Hippocampal formation (tissue), 2 donors: ENCODE measurements around the gene FGG.
"Not testable (repeated sequence)": the region's sequence is repeated elsewhere in the genome, so short reads cannot be mapped to it uniquely, and the experiment has no call there.

Experiments
- DNase-seq, 2 donors: peaks; one replicate each; lab custom pipeline; 2025; lab: John Stamatoyannopoulos, UW

Gene FGG

GRCh38 chr4:154611833-154612232 lies 623 bp downstream of the FGG start:
- DNase-seq: no peak

- no peak for DNase-seq
These were observed 1.9 kb downstream of the FGG start for GRCh38 chr4:154610582-154610981.

GRCh38 chr4:154609532-154609931 lies 2.9 kb downstream of the FGG start:
- DNase-seq: no peak

GRCh38 chr4:154608361-154609252 lies 3.8 kb downstream of the FGG start:
- no peak for DNase-seq

- DNase-seq: no peak
These were observed 5.4 kb downstream of the FGG start for GRCh38 chr4:154606728-154607723.

GRCh38 chr4:154604696-154605200 lies 7.7 kb downstream of the FGG start:
- no peak for DNase-seq

GRCh38 chr4:154603033-154603943 lies 9.2 kb downstream of the FGG start:
- DNase-seq: no peak

GRCh38 chr4:154602404-154603020 lies 9.9 kb downstream of the FGG start:
- DNase-seq: no peak

GRCh38 chr4:154597798-154598774 lies 14.4 kb downstream of the FGG start:
- DNase-seq: no peak

GRCh38 chr4:154597281-154597680 lies 15.2 kb downstream of the FGG start:
- not testable (repeated sequence) for DNase-seq

- no peak for DNase-seq
These were observed 16.6 kb downstream of the FGG start for GRCh38 chr4:154595807-154596206.

GRCh38 chr4:154594343-154594742 lies 18.1 kb downstream of the FGG start:
- DNase-seq: not testable (repeated sequence)

GRCh38 chr4:154593868-154594267 lies 18.6 kb downstream of the FGG start:
- DNase-seq: peak; percentile 33 to 53

GRCh38 chr4:154591890-154592289 lies 20.6 kb downstream of the FGG start:
- no peak for DNase-seq

GRCh38 chr4:154590329-154591006 lies 22.0 kb downstream of the FGG start, which contains the start of gene FGA:
FGA (minus strand) TSS chr4:154590742; CDS start chr4:154590687, 55 bp downstream.
- no peak for DNase-seq

GRCh38 chr4:154589296-154590197 lies 22.9 kb downstream of the FGG start:
- DNase-seq: no peak

- DNase-seq: no peak
These were observed 24.3 kb downstream of the FGG start for GRCh38 chr4:154588198-154588597.
